GM18502 (cell line): ENCODE data around the gene LAMB3.
A peak's percentile ranks its signal among the peaks of the same experiment; 100 is the strongest.

Experiments
- ATAC-seq: cut with Tn5 transposase; IDR thresholded peaks from one replicate; pipeline ENCODE4 v1.9.1; 2021; ENCODE audit warnings: mild to moderate bottlenecking; ENCODE audit not compliant: unreplicated experiment, poor library complexity

LAMB3 gene

DNA sequence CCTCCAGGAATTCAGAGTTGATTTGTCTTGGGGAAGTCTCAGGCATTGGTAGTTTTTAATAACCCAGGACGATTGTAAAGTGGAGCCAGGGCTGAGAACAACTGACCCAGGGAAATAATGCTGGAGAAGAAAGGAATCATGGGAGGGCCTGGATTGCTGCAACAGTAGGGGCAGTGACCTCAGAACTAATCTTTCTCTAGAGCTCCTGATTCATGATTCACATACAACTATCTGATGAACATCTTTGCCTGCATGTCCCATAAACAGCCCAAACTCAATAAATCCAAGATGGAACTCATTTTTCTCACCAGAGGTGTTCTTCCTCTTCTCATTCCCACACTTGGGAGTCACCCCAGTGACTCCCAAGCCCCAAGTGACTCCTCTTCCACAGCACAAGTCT, 14.9 kb upstream of the LAMB3 start:
- no peak for ATAC-seq

DNA sequence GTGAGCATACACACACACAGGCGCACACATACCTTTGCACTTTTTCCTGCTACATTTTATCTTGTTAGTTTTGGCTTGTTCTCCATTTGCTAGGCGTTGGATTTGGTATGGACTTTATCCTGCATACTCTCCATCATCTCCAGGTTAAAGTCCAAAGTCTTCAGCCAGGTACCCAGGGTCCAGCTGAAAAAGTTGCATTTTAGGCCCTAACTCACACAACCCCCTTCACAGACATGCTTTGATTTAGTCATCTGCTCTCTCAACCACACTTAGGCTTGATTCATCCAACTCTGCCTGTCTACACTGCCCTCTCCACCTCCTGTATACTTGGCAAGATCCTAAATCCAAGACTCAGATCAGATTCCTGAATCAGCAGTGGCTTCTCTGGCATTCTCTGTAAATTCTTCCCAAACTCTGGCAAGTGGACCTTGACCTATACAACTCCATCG, 10.7 kb upstream of the LAMB3 start:
- ATAC-seq, result no peak

DNA sequence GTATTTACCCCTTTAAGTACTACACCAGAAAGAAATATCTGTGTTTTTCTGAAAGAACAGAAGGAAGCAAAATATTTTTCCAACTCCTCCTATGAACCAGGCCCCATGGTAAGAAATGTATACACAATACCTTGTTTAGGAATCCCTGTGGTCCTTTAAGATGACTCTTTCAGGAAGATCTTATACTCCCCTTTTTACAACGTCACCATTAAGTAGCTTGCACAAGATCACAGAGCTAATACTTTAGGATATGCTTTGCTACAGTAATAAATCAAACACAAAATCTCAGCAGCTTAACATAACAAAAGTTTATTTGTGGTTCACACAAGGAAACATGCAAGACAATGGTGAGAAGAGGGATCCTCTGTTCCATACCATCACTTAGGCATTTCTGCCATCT, 8.8 kb upstream of the LAMB3 start:
- no peak for ATAC-seq

DNA sequence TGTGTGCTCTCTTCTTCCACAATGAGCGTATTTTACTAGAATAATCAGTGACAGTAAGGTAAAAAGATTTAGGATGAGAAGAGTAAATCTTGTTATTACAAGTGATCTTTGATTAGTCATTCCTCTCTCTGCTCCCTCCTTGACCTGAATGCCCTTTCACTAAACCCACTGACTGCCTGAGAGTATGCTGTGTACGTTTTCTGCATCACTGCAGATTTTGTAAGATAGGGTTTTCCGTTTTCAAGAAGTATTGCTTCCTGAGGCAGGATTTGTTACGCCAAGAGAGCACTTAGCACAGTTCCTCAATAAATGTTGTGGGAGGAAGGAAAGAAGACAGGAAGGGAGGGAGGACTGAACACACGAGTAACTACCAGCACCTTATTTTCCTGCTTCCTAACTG, 7.7 kb upstream of the LAMB3 start:
- ATAC-seq, result peak; percentile 90

DNA sequence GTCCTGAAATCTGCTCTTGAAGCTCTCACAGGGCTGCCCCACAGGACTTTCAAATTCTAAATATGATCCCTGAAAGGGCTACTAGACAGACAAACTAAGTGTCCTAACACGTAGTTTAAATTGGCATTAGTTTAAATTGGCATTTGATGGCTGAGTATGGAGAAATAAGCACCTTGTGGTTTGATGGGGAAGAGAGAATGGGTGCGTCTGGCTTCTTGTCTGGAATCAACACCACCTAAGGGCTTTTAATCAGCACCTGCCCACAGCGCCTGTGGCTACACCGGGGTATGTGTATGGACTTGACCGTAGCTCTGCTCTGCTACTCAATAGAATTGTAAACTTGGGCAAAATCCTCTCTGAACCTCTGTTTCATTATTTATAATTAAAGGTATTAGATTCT, 5.7 kb upstream of the LAMB3 start:
- ATAC-seq, result no peak

DNA sequence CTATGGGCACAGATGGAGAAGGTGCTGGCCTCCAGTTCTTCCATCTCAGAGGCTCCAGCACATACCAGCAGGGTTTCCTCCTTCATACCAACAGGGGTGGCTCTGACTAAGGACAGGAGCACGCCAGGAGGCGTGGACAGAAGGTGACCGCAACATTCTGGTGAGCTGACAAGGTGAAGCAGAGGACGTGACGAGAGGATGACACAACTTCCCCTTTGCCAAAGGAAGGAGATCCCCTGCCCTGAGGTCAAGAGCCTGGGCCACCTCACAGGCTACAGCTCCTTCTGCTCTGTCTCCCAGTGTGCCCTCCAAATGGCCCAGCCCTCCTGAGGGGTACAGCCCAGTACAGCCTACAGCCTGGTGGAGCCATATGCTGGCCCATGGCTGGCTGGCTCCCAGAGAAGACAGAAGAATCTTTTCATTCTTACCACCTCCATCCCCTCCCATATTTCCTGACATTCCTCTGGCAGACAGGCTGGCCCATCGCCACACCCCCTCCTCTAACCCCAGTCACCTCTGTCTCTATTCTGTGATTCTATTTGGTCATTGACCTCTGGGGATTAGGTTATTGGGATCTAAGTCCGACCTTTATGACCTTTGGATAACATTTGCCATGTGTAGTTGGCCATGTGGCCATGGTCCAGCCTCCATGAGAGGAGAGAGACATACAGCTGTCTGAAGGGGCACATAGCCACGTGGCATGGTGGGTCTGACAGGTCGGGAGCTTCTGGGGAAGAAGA, 5.1 kb upstream of the LAMB3 start:
- no peak for ATAC-seq

DNA sequence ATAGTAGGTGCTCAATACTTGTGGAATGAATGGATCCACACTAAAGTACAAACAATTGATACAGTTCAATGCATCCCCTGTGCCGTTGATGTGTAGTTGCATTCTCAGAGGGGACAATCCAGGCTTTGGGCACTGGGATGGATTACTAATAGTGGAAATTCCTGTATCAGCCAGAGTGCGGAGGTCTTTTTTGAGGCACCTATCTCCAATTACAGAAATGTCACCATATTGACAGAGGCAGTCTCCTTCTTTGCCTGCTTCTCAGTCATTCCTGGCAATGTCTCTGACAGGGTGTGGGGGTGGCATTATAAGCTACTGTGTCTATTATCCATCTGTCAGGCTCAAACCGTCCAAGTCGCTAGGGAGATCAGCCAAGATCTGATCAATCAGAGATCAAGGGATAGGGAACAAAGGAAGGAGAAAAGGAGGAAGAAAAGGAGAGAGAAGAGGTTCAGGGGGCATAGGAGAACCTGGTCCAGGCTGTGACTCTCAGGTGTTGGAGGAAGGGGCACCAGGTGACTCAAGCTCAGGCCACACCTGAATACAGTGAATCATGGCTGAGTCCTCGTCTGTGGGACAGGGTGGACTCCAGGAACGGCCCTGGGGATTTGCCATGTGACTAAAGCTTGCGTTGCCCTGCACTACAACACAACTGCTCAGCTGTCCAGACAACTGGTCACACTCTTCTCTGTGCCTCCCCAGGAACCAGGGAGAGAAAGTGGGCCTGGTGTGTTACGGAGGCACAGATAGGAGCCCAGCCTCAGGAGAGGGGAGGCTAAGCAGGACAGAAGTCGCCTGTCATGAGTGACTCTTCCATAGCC, 3.4 kb upstream of the LAMB3 start:
- no peak for ATAC-seq

DNA sequence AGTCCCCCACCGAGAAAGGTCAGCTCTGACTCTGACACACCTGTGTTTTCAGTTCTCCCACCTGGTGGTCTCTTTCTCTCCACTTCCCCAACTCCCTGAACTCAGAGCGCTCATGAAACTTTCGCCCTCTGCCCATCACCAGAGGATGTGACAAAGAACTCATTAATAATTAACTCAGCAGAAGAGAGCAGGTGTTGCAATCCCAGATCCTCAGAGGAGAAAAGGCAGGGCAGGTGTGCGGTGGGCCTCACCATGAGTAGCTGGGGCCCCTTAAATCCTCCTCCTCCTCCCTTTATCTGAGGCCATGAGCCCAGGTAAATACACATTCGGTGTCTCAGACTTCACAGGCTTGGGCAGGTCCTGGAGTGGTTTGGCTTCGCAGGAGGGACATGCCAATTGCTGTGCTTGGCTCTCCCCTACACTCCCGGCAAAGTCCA, 1.7 kb upstream of the LAMB3 start:
- no peak for ATAC-seq

DNA sequence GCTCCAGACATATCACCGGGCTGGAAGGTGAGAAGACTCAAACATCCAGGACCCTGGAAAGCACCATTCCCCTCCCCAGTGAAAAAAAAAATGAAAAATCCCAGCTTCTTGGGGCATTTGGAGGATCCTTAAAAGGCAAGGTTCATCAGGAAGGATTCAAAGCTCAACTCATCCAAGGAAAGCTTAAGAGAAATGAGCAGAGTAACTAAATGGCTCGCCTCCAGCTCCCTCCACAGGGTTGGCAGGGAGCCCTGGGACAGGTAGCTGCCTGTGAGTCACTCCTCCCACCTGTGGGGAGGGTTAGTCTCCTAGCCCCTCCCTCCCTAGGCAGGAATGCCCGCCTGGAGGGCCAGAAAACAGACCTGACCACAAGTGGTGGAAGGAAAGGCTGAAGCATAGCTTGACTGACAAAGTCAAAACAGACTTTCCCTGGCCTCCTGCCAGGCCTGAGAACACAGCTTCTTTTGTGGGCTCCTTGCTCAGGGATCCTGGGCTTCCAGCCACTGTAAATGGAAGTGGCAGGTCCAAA, 712 bp upstream of the LAMB3 start:
- ATAC-seq, result no peak

DNA sequence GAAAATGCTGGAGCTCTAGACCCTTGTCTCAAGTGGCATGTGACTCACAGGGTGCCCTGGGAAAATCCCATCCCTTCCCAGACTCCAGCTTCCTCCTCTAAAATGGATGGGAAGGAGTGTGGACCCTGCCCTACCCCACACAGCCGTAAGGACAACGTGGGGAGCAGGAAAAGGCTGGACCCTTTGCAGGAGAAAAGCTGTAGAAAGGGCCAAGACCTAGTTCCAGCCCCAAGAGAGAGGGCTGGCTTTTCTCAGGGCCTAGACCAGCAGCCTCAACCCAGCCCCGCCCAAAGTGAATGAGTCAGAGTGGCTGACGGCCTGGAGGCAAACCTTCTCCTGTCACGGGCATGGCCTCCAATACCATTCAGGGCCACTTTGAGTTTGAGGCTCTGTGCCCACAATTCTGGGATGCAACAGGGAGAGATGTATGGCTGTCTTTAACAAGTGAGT, 1.1 kb downstream of the LAMB3 start:
- ATAC-seq, result peak; percentile 88

DNA sequence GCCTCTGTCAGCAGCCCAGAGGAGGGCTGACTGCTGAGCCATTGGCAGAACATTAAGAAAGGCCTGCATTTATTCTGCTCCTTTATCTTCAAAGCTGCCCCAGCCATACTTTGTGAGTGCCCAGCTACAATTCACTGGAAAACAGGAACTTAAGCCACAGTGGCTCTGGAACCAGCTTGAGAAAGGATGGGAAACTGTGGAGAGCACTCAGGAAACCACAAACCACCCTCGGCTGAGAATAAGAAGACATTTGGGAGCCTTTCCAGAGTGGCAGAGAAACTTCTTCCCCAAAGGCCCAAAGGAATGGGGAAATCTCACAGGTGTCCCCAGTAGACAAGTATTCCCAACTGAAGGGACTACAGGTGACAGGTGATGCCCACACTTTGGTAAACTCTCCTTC, 1.8 kb downstream of the LAMB3 start:
- no peak for ATAC-seq

DNA sequence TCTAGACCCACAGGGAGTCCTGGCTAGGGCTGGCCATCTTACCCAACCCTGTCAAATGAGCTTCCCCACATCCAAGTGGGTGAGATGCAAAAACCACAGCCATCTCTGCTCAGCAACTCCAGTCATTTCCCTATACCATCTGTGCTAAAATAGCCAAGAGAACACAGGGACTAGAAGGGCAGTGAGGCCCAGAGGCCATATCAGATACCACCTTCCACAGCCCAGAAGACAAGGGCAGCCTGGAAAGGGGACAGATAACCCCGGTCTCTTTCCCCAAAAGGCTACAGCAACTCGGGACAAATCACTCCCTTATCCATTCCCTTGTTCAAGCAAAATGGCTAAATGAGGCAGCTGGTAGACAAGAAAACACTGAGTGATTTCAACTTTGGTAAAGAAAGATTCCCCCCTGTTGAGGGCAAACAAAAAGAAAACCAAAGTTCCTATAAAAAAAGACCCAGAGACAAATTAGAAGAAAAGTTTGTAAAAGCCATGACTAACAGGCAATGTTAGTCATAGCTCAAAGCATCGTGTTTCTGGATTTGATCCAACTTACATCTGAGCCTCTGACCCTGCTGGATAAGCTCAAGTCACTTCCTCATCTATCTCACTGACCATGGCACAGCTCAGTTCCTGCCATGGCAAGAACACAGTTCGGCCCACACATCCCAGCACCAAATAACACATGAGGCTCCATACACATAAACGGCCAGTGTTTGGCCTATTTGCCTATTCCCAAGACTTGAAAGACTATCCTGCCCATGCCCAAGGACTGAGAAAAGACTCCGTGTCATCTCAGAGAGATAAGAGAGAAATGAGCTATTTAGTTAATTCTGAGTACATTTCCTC, 3.1 kb downstream of the LAMB3 start:
- no peak for ATAC-seq

DNA sequence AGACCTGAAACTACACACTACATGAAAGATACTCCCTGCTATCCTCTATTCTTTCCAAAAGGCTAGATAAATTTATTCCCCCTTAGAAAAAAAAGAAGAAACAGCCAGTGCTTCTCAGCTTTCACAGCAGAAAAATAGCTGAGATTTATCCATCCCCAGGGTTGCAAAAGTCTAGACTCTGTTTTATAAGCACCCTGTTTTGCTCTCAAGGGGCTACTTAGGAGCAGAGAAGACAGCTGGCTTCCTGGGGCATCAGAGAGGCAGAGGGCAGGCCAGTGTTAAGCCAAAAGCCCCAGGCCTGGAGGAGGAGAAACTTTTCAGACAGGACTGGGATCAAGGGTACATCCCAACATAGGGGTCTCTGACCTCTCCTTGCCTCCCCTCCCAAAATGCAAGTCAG, 3.9 kb downstream of the LAMB3 start:
- no peak for ATAC-seq

DNA sequence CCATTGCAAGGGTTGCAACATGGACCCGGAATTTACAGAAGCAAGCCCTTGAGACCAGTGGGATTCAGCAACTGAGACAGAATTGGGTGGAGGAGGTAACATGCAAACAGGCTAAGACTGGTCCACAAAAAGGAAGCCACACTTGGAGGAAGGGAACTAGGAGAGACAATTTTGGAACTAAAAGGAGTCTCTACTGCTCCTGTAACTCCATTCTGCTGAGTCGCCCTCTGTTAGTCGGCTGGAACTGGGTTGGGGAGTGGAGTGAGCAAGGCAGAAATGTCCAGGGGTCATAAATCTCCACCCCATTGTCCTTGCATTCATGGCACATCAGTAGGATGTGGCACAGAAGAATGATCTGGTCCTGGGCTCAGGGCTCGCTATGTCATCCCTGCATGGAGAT, 5.1 kb downstream of the LAMB3 start:
- ATAC-seq, result no peak

DNA sequence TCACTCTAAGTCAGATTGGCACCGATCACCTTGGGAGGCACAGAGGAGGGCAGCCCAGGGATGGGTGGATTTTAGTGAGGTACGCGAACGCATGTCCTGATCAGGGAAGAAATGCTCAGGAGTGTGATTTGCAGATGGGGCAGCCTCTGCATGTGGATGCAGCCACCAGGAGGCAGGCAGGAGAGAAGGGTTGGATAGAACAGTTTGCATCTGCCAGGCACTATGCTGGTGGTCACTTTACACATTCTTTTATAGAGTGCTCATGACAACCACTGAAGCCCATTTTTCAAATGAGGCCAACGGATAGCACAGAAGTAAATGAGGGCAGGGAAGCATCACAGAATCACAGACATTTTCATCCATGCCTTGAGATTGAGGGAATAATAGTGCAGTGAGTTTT, 5.7 kb downstream of the LAMB3 start:
- ATAC-seq, result no peak

DNA sequence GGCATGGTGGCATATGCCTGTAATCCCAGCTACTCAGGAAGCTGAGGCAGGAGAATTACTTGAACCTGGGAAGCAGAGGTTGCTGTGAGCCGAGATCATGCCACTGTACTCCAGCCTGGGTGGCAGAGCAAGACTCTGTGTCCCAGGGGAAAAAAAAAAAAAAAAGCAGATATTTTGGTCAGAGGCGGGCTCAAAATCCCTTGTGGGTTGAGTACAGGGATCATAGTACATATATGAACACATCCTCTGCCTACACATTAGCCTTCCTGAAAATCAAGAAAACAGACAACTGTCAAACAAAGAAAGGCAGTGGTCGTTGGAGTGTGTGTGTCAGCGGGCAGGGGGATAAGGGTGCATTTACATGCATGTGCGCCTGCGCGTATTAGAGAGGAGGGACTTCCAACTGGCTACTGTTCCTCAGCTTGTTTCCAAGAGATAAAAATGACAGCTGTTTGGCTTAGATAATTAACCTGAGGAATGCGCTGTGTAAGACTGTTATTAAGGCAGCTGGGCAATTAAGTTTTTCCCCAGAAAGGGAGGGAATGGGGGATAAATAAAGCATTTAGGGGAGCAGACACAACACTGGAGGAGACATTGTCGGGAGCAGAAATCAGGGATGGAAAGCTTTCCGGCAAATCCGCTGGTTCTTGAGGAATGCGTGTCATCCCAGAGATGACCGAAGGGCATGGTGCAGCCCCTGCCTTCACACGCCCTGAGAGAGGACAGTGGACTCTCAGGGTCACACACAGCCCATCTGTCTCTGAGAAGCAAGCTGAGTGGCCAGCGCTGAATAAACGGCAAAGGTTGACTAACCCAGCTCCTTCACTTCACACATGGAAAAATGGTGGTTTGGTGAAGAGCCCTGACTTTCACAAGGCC, 6.4 kb downstream of the LAMB3 start:
- no peak for ATAC-seq

DNA sequence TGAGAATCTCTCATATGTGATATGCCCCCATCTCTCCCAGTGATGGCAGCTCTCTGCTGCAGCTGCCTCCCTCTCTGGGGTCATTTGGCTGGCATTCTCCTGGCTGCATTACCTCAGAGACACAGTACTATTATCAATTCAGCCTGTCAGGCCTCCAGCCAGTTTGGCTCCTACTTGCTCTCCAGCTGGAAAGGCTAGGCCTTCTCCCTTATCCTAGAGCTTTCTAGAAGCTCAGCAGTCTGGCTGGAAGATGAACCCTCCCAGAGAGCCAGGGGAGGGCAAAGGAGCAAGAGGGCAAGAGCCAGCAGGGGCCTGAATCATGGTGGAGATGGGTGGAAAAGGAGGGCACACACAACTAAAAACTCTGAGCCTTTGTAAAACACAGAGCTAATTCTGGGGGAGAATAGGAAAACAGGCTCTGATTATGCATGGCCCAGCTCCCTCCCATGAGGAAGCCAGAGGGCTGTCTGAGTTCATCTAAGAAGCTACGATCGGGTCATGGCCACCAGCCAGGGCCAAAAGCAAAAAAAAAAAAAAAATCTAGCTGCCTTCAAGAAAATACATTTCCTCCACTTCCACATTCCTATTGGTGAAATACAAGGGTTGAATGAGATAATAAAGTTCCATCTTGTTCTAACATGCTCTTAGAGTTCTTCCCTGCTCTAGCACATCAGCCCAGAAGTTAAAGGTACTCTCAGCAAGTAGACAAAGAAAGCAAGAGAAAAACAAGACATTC, 8.8 kb downstream of the LAMB3 start:
- ATAC-seq, result no peak

DNA sequence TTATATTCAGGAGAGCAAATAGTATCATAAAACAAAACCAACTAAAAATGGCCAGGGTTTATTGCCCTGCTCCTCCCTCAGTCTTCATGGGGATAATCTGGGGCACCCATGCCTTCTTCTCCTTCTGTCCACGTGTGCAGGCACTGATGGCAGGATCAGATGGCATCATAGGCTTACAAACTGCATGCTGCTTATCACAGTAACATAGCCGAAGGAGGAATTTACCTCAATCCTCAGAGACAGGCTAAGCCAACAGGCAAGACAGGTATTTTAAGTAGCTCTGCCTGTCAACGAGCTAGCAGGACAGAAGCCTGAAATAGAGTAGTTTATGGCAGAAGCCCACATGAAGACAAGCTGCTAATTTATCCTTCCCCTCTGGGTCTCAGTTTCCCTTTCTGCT, 9.4 kb downstream of the LAMB3 start:
- no peak for ATAC-seq

DNA sequence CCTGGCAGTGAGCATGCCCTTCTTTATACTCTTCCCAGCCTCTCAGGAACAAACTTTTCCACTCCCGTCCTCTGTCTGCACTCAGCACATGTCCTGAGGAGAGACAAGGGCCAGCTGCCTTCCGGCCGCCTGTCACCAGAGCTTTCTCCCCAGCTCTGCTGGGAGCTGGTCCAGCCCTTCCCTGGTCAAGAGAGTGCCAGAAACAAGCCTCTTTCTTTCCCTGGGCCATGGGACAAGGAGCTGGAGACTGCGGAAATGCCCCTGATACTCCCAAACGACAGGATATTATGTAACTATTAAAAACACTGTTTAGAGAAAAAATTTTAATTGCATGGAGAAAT, 10.4 kb downstream of the LAMB3 start:
- ATAC-seq, result no peak
